HG02610 (cell line): ENCODE measurements around the gene FARS2.

ENCODE experiments used
- ATAC-seq: cut with Tn5 transposase; IDR thresholded peaks from one replicate; pipeline ENCODE4 v1.9.1; 2021; ENCODE audit warnings: mild to moderate bottlenecking, moderate library complexity; ENCODE audit not compliant: unreplicated experiment

FARS2 gene

GRCh38 chr6:5493806-5494205 is 232.5 kb downstream of the FARS2 start:
- ATAC-seq, result no peak

GRCh38 chr6:5497896-5498578 is 236.7 kb downstream of the FARS2 start:
- ATAC-seq, result no peak

GRCh38 chr6:5498579-5498899 is 237.2 kb downstream of the FARS2 start:
- no peak for ATAC-seq

DNA sequence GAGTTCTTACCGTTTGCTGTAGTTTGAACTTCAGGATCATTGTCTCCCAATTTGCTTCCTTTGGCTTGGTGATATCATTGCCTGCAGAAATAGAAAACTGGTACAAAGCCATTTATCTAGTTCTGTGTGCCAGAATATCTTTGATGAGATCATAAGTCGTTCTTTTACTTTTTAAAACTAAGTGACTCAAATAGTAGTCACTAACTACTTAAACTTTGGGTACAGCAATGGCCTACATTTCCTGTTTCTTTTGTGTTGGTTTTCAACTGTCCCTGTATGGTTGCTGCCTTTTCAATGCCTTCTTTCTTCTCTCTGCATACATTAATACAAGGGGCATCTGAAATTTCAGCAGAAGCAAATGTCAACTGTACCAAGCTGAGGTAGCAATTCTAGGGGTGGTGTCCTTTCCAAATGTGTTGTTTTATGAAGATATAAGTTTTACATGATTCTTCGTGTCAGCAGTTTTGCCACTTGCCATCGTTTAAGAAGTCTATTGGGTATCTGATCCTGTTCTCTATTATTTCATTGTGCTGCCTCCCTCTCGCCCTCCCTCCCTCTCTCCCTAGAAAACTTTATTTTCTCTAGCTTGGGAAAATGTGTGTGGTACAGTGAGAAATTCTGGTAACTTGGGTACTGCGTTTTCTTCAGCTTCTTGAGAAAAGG is 238.5 kb downstream of the FARS2 start:
- ATAC-seq, result no peak

DNA sequence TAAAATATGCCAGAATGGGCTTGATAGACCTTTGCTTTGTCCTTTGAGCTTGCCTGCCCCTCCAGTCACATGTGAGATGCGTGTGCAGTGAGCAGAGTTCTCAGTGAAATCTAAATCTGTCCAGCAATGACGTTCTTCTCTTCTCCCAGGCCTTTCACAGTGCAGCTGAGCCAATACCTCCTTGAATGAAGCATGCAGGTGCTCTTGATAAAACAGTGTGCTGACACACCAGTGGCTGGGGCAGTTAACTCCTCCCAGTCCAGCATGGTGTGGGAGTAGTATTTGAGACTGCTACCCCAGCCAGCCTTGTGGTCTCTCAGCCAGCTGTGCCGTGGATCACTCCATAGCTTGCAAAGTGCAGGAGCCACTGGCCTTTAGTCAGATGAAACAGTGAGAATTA is 240.5 kb downstream of the FARS2 start:
- ATAC-seq, result no peak

DNA sequence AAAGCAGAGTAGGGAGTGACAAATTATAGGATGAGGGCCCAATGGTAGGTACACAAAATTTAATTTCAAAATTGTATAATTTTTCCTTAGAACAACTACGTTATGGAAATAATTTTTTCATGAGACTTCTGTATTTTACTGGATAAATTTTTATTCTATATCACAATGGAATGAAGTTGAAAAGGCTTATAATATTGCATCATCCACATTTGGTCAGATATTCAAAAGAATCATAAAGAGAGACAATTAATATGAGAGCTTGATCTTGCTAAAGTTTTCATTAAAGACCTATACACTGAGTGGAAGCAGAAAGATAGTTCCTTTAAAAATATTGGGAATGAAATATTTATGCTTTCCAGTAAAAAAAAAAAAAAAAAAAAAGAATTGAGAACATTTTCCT is 242.8 kb downstream of the FARS2 start:
- no peak for ATAC-seq

GRCh38 chr6:5506149-5506548 is 244.8 kb downstream of the FARS2 start:
- peak; percentile 33 for ATAC-seq

DNA sequence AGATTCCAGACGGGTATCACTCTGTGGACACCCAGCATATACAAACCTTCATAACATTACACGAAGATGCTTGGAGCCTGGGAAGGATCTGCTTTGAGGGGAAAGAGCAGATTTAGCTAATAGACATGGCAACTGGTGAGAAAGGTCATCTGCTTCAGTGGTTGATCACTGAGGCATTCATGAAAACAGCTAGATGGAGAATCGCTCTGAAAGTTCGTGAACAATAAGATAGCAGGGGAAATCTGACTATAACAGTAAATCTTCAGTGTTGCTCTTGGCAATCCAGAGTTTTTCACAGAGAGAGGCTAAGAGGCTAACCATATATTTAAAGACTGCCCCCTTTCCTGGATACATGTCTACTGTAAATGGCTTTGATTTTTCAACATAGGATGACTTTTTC is 245.3 kb downstream of the FARS2 start:
- ATAC-seq, result peak; percentile 51

DNA sequence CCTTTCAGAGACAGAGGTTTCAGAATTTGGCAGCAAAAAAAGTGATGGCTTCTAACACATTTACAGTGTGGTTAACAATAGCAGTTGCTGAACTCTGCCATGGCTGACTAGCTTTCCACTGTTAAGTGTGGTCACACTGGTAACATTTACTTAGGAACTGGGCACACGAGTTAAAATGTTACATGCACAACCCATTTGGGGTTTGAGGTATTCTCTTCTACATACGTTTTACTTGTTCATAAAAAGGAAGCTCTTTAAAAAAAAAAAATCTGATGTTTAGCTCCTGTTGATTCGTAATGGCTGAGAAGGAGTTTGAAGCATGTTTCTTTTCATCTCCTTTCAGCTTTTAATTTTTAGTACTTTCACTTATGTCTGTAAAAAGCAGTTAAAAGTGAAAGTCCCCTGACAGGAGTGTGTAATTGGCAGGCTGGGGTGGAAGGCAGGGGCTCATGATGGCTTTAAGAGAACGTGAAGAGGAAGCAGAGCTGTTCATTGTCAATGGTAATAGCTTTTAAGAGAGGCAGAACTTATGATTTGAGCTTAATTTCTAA is 245.9 kb downstream of the FARS2 start:
- ATAC-seq, result peak; percentile 80

DNA sequence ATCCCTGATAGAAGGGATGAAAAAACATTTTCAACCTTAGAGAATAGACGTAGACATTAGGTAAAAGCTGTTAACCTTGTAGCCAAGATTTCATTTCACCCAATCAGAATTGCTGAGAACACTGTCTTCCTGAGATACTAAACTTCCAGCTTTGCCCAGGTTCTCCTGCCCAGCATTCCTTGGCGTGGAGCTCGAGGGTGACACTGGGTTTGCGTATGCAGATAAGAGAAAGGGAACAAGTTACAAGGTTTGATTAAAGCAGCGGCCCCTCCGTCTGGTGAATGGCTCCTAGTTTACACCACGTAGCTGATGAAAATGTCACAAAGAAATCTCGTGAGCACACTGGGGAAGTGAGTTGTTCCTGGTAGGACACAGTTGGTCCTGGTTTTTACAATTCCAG is 247.8 kb downstream of the FARS2 start:
- no peak for ATAC-seq

- no peak for ATAC-seq
Measured at GRCh38 chr6:5510331-5511133, 249.2 kb downstream of the FARS2 start.

DNA sequence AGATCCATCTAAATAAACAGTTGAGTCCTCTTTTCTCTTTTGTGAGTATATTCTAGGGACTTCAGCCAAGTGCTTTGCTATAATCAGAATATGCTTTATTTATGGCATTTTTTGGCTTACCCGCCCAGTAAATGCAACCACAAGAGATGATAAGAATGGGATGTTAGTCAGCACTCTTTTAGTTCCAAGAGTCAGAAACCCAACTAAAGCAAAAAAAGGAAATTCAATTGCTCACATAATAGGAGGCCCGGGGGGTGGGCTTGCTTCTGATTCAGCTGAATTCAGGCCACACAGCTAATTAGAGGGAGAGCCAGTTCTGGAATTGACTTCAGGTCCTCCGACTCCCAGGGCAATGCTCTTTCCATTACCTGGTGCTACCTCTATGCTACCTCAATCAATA is 250.6 kb downstream of the FARS2 start:
- no peak for ATAC-seq

DNA sequence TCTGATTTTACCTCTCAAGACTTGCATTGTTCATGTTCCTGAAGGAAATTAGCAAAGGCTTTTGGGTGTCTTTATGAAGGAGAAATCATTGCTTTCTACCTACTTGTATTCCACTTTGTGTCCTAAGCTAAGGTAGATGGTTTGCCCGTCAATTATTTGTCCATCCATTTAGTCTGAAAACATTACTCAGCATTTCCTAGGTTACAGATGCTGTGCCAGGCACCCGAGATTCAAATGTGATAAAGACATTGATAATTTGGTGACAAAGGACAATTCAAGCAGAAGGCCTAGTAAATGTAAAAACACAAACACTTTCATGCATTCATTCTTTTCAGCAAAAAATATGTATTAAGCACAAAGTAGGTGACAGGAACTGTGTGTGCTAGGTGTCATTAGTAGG is 251.1 kb downstream of the FARS2 start:
- ATAC-seq, result no peak

DNA sequence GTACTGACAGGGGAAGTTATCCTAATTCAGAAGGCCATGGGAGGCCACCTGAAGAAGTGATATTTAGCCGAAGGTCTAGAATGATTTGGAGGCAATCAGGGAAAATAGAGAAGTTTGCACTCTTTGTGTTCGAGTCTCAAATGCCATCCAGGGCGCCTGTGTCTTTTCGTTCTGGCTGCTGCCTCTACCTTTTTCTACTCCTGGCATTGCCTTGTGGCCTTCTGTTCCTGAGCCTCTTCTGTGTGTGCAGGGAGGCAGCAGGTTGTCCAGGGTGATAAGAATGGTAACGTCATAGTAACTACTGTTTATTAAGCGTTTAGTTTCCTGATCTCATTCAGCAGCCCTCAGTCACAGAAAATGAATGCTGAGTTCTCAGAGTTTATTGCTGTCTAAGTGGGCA is 252.1 kb downstream of the FARS2 start:
- ATAC-seq, result no peak

DNA sequence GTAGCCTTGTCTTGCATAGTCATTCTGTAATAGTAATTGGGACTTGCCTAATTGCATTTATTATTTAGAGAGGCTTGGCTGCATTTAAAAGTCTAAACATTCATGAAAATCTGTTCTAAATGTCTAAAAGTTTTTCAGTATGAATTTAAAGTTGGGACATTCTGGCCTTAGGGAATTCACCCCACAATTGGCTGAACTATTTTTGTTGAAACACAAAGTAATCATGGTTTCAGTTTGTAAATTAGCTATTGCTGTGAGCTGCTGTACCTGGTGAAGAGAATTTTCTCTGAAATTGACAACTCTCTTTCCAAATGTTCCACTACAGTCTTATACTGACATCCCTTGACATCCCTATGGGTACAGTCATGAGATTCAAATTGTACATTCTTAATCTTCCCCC is 253.0 kb downstream of the FARS2 start:
- peak; percentile 38 for ATAC-seq

DNA sequence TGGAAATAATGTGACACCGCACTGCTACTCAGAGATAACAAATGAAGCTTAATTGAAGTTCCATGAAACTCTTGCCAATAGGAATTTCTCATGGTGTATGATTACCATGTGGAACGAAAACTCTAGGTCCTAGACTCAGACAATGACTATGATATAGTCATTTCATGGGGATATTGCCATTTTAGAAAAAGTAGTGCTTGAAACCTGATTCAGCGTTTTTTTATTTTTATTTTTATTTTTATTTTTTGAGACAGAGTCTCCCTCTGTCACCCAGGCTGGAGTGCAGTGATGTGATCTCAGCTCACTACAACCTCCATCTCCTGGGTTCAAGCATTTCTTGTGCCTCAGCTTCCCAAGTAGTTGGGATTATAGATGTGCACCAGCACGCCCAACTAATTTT is 253.9 kb downstream of the FARS2 start:
- no peak for ATAC-seq

GRCh38 chr6:5516036-5516435 is 254.7 kb downstream of the FARS2 start:
- ATAC-seq, result no peak

GRCh38 chr6:5517796-5518195 is 256.5 kb downstream of the FARS2 start:
- ATAC-seq, result peak; percentile 57

DNA sequence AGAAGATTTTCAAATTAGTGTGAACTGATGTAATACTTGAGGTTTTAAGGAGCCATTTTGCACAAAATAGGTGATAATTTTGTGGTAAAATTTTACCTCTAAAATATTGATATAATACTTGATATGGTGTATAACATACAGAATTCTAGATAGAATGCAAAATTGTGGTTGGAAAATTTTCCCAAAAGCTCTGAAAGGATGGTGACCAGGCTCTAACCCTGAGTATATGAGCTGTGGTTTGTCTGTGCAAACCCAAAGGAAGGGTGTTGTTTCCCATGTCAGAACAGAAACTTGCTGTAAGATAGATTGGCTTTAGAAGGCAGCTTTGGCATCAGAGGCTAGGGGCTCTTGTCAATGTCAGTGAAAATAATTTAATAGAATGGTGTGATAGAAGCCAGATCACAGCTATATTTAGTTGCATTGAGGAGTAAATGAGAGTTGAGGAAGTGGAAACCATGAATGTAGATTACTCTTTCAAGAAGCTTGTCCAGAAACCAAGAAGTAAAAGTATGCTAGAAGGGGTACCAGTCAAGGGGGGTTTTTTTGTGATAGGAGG is 257.7 kb downstream of the FARS2 start:
- ATAC-seq, result no peak

- no peak for ATAC-seq
Measured at GRCh38 chr6:5520796-5521195, 259.5 kb downstream of the FARS2 start.

DNA sequence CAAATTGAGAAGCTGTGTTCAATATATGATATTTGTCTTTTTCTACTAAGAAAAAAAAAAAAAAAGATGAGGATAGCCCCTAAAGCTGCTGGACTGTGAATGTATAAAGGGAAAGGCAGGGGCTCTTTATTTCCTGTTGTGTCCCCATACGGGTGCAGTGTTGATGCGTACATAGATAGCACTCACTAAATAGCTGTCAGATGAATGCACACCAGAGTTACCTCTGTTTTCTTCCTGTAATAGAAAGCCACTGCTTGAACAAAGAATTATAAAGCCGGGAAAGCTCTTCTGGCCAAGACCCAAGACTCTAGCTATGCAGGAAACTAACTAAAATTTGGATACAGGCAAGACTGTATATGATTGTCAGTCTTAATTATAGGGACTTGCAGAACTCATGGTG is 260.0 kb downstream of the FARS2 start:
- no peak for ATAC-seq

- no peak for ATAC-seq
Measured at GRCh38 chr6:5522147-5522546, 260.8 kb downstream of the FARS2 start.
